Endodermal cell (in vitro differentiated cells): ENCODE results near the gene PHLPP1. TPM values are rescaled to one million over a fixed set of nuclear protein-coding genes. Genes with fewer than 3 reads are reported as not detected.
"Not testable (repeated sequence)": the region's sequence is repeated elsewhere in the genome, so short reads cannot be mapped to it uniquely, and the experiment has no call there.

Experiments
- DNase-seq: peaks from one replicate; pipeline ENCODE4 v3.0.0-alpha.2; 2017
- H3K27ac ChIP-seq: 2 replicates; pipeline ENCODE4 v1.5.1; 2013; ENCODE audit warnings: mild to moderate bottlenecking, low read depth, low read length, moderate library complexity
- H3K27me3 ChIP-seq: 2 replicates; pipeline ENCODE4 v1.6.1; 2013; ENCODE audit warnings: mild to moderate bottlenecking, low read length, moderate library complexity; ENCODE audit not compliant: insufficient read depth, control insufficient read depth, poor library complexity, severe bottlenecking
- H3K36me3 ChIP-seq: 2 replicates; pipeline ENCODE4 v1.7.0; 2013; ENCODE audit warnings: mild to moderate bottlenecking, low read length, moderate library complexity; ENCODE audit not compliant: control insufficient read depth, insufficient read depth
- H3K4me1 ChIP-seq: one replicate; pipeline ENCODE4 v1.7.0; 2013; ENCODE audit warnings: low read length; ENCODE audit not compliant: control insufficient read depth, insufficient read depth
- H3K4me3 ChIP-seq: 2 replicates; pipeline ENCODE4 v1.5.1; 2013; ENCODE audit warnings: mild to moderate bottlenecking, low read length, moderate library complexity
- H3K9ac ChIP-seq: 2 replicates; pipeline ENCODE4 v1.6.1; 2013; ENCODE audit warnings: mild to moderate bottlenecking, low read length, moderate library complexity; ENCODE audit not compliant: poor library complexity, severe bottlenecking; ENCODE audit errors: extremely low read depth
- H3K9me3 ChIP-seq: 2 replicates; pipeline ENCODE4 v1.6.1; 2013; ENCODE audit warnings: mild to moderate bottlenecking, low read length, moderate library complexity; ENCODE audit not compliant: control insufficient read depth
- H3K27ac Mint-ChIP-seq: 2 replicates; pipeline ENCODE4 v1.8.0; 2020; ENCODE audit warnings: mixed read lengths
- H3K27me3 Mint-ChIP-seq: 2 replicates; pipeline ENCODE4 v1.8.0; 2021; ENCODE audit warnings: mild to moderate bottlenecking, mixed read lengths; ENCODE audit not compliant: insufficient read depth
- H3K36me3 Mint-ChIP-seq: 2 replicates; pipeline ENCODE4 v1.8.0; 2020; ENCODE audit warnings: low read depth, mixed read lengths
- H3K4me1 Mint-ChIP-seq: 2 replicates; pipeline ENCODE4 v1.8.0; 2020; ENCODE audit warnings: mixed read lengths
- H3K4me3 Mint-ChIP-seq: 2 replicates; pipeline ENCODE4 v1.8.0; 2020; ENCODE audit warnings: mild to moderate bottlenecking, moderate library complexity, mixed read lengths
- H3K9me3 Mint-ChIP-seq: 2 replicates; pipeline ENCODE4 v1.8.0; 2020; ENCODE audit warnings: mild to moderate bottlenecking, mixed read lengths
- WGBS, 2 experiments: methylation state at CpG; one replicate each; pipeline versions ENCODE4 v1.1.5 to v1.1.7; 2013; ENCODE audit warnings: missing lambda C conversion rate in 2 of 2, mixed read lengths in 1 of 2; ENCODE audit not compliant: insufficient coverage in 1 of 2, insufficient read length in 1 of 2; 5-methylcytosine and 5-hydroxymethylcytosine counted together
- total RNA-seq, 2 donors: library from RNA; stranded (reverse); fragmentation: NEBNext Ultra II Directional in 1 of 2; extraction: Animal tissue kit (Norgen Biotek cat#: 25700) in 1 of 2; gene quantifications; 2 replicates in 1 of 2; 3 replicates in 1 of 2; pipeline ENCODE4 v1.2.1, GENCODE V29; 2021
- TF ChIP-seq, protein P1 (sequence below): fragments of 200-600 bp; sonication (generic); conservative IDR thresholded peaks from 2 replicates; pipeline ENCODE4 v1.5.0; 2021; ENCODE audit warnings: antibody characterized with exemption, mild to moderate bottlenecking

The PHLPP1 gene
- total RNA-seq, 2 donors from 2014 or later: 19.8 to 28.1 TPM

DNA sequence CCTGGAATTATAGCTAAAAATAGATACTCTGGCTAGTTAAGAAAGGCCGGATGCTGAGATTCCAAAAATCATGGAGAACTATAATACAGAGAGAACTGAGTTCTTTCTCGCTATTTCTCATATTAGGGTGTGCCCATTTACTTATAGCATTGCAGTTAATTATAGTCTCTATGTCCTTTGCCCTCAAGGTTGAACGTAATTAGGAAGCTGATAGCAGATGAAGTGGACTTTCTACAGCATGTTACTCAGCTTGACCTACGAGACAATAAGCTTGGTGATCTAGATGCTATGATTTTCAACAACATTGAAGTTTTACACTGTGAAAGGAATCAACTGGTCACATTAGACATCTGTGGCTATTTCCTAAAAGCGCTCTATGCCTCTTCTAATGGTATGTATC, 187.4 kb downstream of the PHLPP1 start:
- Mint-ChIP-seq H3K9me3 (no peaks in the 10 kb centered on the region), H3K27me3 (no peaks in the 10 kb centered on the region), H3K36me3 (peaks cover 26% of the 10 kb centered on the region), H3K4me3 (no peak overlapping the region), H3K4me1 (peaks cover 22% of the 10 kb centered on the region), H3K27ac (no peak overlapping the region)
- peaks cover 6% of the 10 kb centered on the region for H3K9me3 ChIP-seq
- no peaks in the 10 kb centered on the region for H3K27me3 ChIP-seq
- no peak overlapping the region for H3K4me3 ChIP-seq
- 93 to 100% methylated on average over 5 of the region's 5 CpGs for WGBS, 2 experiments
- no peak for DNase-seq
- peaks cover 5% of the 10 kb centered on the region for H3K4me1 ChIP-seq
- no peaks in the 10 kb centered on the region for H3K36me3 ChIP-seq
- no peak overlapping the region for H3K27ac ChIP-seq
- no peak overlapping the region for H3K9ac ChIP-seq
- TF ChIP-seq, protein P1, sequence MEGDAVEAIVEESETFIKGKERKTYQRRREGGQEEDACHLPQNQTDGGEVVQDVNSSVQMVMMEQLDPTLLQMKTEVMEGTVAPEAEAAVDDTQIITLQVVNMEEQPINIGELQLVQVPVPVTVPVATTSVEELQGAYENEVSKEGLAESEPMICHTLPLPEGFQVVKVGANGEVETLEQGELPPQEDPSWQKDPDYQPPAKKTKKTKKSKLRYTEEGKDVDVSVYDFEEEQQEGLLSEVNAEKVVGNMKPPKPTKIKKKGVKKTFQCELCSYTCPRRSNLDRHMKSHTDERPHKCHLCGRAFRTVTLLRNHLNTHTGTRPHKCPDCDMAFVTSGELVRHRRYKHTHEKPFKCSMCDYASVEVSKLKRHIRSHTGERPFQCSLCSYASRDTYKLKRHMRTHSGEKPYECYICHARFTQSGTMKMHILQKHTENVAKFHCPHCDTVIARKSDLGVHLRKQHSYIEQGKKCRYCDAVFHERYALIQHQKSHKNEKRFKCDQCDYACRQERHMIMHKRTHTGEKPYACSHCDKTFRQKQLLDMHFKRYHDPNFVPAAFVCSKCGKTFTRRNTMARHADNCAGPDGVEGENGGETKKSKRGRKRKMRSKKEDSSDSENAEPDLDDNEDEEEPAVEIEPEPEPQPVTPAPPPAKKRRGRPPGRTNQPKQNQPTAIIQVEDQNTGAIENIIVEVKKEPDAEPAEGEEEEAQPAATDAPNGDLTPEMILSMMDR: no peak

DNA sequence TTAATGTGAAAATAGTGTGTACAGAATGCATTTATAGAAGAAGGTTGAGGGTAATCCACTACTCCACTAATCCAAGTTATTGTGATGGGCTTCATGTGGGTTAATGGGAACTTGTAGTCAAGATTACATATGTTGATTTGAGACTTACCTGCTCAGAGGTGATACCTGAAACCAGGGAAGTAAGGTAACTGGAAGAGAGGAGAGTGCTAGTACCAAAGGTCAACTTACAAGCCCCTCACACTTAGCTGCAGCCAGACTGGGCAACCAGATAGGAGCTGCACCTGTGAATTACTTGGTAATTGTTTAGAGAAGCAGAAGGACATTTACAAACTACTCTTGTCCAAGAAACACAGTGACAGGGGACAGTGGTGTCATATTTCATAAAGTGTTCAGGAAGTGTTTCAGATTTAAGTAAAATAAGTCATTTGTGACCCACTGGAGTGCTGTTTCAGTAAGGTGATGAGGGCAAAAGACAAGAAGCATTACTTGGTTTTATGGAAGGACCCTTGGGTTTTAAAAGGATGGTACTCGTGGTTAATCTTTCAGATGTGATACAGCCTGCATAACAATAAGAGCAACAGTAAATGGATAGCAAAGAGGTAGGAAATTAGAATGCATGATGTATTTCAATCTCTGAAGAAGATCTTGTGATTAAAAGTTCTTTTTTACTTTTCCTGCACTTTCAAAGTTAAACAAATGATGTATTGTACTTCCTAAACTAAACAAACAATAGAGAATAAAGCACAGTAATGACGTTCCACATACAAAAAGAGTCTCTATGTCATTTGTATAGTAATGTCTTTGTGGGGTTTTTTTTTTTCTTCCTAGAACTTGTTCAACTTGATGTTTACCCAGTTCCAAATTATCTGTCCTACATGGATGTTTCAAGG, 189.3 kb downstream of the PHLPP1 start:
- H3K36me3 ChIP-seq: no peaks in the 10 kb centered on the region
- no peaks in the 10 kb centered on the region for H3K27me3 ChIP-seq
- no peak overlapping the region for H3K9ac ChIP-seq
- Mint-ChIP-seq H3K36me3 (peaks cover 11% of the 10 kb centered on the region), H3K27ac (no peak overlapping the region), H3K27me3 (no peaks in the 10 kb centered on the region), H3K4me1 (peaks cover 18% of the 10 kb centered on the region), H3K4me3 (no peak overlapping the region), H3K9me3 (no peaks in the 10 kb centered on the region)
- no peak overlapping the region for H3K27ac ChIP-seq
- DNase-seq: no peak
- WGBS, 2 experiments: 88 to 98% methylated on average over 1 to 2 of the region's 2 CpGs
- peaks cover 5% of the 10 kb centered on the region for H3K4me1 ChIP-seq
- H3K9me3 ChIP-seq: peaks cover 6% of the 10 kb centered on the region
- peak overlapping the region; percentile 25 for H3K4me3 ChIP-seq
- TF ChIP-seq, protein P1: no peak

DNA sequence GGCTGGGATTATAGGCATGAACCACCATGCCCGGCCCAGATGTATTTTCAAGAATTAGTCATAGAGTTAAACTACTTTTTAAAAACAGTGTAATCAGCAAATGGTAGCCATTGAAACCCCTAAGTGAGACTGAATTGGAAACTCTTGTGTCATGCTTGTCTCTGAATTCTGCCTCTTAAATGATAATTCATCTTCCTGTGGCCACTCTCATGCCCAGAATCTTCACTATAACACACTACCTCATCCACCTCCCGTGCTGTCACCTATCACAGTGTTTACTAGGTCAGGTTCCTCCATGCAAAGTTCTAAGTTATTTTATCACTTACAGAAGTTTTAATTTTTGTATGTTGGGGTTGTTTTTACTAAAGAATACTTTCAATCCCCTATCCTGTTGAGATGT, 197.5 kb downstream of the PHLPP1 start:
- 63 to 100% methylated on average over 1 to 2 of the region's 2 CpGs for WGBS, 2 experiments
- H3K27me3 ChIP-seq: no peaks in the 10 kb centered on the region
- H3K27ac ChIP-seq: no peak overlapping the region
- DNase-seq: no peak
- H3K36me3 ChIP-seq: no peaks in the 10 kb centered on the region
- no peak overlapping the region for H3K4me3 ChIP-seq
- H3K9ac ChIP-seq: no peak overlapping the region
- no peaks in the 10 kb centered on the region for H3K9me3 Mint-ChIP-seq
- H3K4me1 ChIP-seq: no peaks in the 10 kb centered on the region
- no peaks in the 10 kb centered on the region for H3K9me3 ChIP-seq
- H3K4me3 Mint-ChIP-seq: no peak overlapping the region
- peak overlapping the region; percentile 26 for H3K27ac Mint-ChIP-seq
- H3K36me3 Mint-ChIP-seq: peaks cover 13% of the 10 kb centered on the region
- no peaks in the 10 kb centered on the region for H3K27me3 Mint-ChIP-seq
- H3K4me1 Mint-ChIP-seq: no peaks in the 10 kb centered on the region
- TF ChIP-seq, protein P1: no peak

DNA sequence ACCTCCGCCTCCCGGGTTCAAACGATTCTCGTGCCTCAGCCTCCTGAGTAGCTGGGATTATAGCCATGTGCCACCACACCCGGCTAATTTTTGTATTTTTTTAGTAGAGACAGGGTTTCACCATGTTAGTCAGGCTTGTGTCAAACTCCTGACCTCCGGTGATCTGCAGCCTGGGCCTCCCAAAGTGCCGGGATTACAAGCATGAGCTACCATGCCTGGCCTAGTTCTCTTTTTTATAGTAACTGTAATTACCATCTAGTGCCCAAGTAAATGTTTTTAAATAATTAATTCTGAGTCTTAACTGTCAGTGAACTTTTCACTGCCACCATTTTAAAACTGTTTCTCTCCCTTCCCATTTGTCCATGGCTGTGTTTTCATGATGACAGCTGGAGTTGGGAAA, 198.5 kb downstream of the PHLPP1 start:
- H3K4me1 Mint-ChIP-seq, H3K4me3 ChIP-seq, H3K27me3 ChIP-seq, H3K9ac ChIP-seq, H3K4me1 ChIP-seq, H3K9me3 ChIP-seq, DNase-seq, H3K27ac ChIP-seq, H3K27ac Mint-ChIP-seq, H3K4me3 Mint-ChIP-seq, H3K27me3 Mint-ChIP-seq, H3K9me3 Mint-ChIP-seq, H3K36me3 ChIP-seq: not testable (repeated sequence)
- 85 to 97% methylated on average over 6 to 7 of the region's 7 CpGs for WGBS, 2 experiments
- peaks cover 13% of the 10 kb centered on the region for H3K36me3 Mint-ChIP-seq
